B cell (primary cell): ENCODE results near the gene AFAP1L1. TPM values are rescaled to one million over a fixed set of nuclear protein-coding genes. Genes with fewer than 3 reads are reported as not detected.

Experiments used
- ATAC-seq: fragments of 200-7000 bp; cut with Tn5 transposase; one replicate; pipeline ENCODE4 v1.10.0; 2021; ENCODE audit warnings: low read depth, mild to moderate bottlenecking, moderate number of reproducible peaks, moderate library complexity
- CTCF ChIA-PET: fragments of 350-600 bp; sonication (Branson Sonifier 250); formaldehyde crosslinking; loops from one replicate; lab custom pipeline; 2021; ENCODE audit warnings: antibody characterized with exemption, inconsistent platforms; lab: Charles Lee
- POLR2A ChIA-PET: fragments of 350-600 bp; sonication (Branson Sonifier 250); formaldehyde crosslinking; loops from one replicate; lab custom pipeline; 2021; ENCODE audit warnings: antibody characterized with exemption; lab: Charles Lee
- DNase-seq: peaks from one replicate; pipeline ENCODE4 v3.0.0; 2013
- H2AFZ ChIP-seq: 2 replicates; pipeline ENCODE4 v1.6.1; 2012; ENCODE audit warnings: mild to moderate bottlenecking, low read depth, low read length; ENCODE audit not compliant: insufficient read depth, poor library complexity, severe bottlenecking
- H3K27ac ChIP-seq, 2 donors: 1 replicate in 1 of 2; 2 replicates in 1 of 2; pipeline ENCODE4 v1.5.1; 2012 to 2013; ENCODE audit warnings: low read length in 2 of 2, mild to moderate bottlenecking in 2 of 2, moderate library complexity in 1 of 2
- H3K27me3 ChIP-seq, 4 experiments: fragments of 200-600 bp in 1 of 4; sonication (generic) in 1 of 4; replicated peaks in 1 of 4; 1 replicate in 2 of 4; 2 replicates in 2 of 4; pipeline versions ENCODE4 v1.6.1 to v1.7.0; 2013 to 2016; ENCODE audit warnings: low read length in 3 of 4, mild to moderate bottlenecking in 2 of 4, mixed read lengths in 1 of 4, moderate library complexity in 1 of 4; ENCODE audit not compliant: insufficient read depth in 4 of 4, control insufficient read depth in 3 of 4; ENCODE audit errors: control extremely low read depth in 1 of 4
- H3K36me3 ChIP-seq, 2 experiments: replicated peaks in 1 of 2; 1 replicate in 1 of 2; 2 replicates in 1 of 2; pipeline versions ENCODE4 v1.6.1 to v1.7.1; 2013; ENCODE audit warnings: low read length in 1 of 2; ENCODE audit not compliant: insufficient read depth in 2 of 2, control insufficient read depth in 1 of 2; ENCODE audit errors: control extremely low read depth in 1 of 2, extremely low read depth in 1 of 2
- H3K4me1 ChIP-seq, 2 donors: fragments of 200-600 bp in 1 of 2; sonication (generic) in 1 of 2; 1 replicate in 1 of 2; 2 replicates in 1 of 2; pipeline versions ENCODE4 v1.5.1 to v1.6.1; 2013 to 2017; ENCODE audit warnings: low read length in 2 of 2; ENCODE audit not compliant: control insufficient read depth in 2 of 2, insufficient read depth in 2 of 2
- H3K4me2 ChIP-seq: replicated peaks from 2 replicates; pipeline ENCODE3; 2012; ENCODE audit warnings: mild to moderate bottlenecking, low read depth, low read length; ENCODE audit not compliant: poor library complexity, severe bottlenecking
- H3K4me3 ChIP-seq, 5 experiments: fragments of 200-600 bp in 1 of 5; sonication (generic) in 1 of 5; 1 replicate in 3 of 5; 2 replicates in 2 of 5; pipeline versions ENCODE4 v1.5.1 to v1.7.0; 2011 to 2016; ENCODE audit warnings: low read length in 4 of 5, mild to moderate bottlenecking in 4 of 5, low read depth in 2 of 5, control low read depth in 1 of 5, moderate library complexity in 1 of 5; ENCODE audit not compliant: insufficient read depth in 1 of 5; ENCODE audit errors: control extremely low read depth in 1 of 5, extremely low read depth in 1 of 5
- H3K79me2 ChIP-seq: fragments of 200-600 bp; sonication (generic); one replicate; pipeline ENCODE4 v1.6.0; 2016; ENCODE audit warnings: low read length; ENCODE audit not compliant: control insufficient read depth, insufficient read depth
- H3K9ac ChIP-seq: fragments of 200-600 bp; sonication (generic); 2 replicates; pipeline ENCODE4 v1.6.1; 2017; ENCODE audit warnings: mild to moderate bottlenecking, low read length, moderate library complexity
- H3K9me3 ChIP-seq, 3 donors: one replicate each; pipeline versions ENCODE4 v1.6.1 to v1.7.1; 2013; ENCODE audit warnings: low read length in 2 of 3; ENCODE audit not compliant: control insufficient read depth in 2 of 3, insufficient read depth in 1 of 3; ENCODE audit errors: control extremely low read depth in 1 of 3
- H4K20me1 ChIP-seq: 2 replicates; pipeline ENCODE4 v1.6.0; 2012; ENCODE audit warnings: mild to moderate bottlenecking, low read length; ENCODE audit not compliant: insufficient read depth, control insufficient read depth, poor library complexity, severe bottlenecking
- H3K27ac Mint-ChIP-seq: one replicate; pipeline ENCODE4 v1.8.0; 2021; ENCODE audit warnings: mixed read lengths
- H3K27me3 Mint-ChIP-seq: one replicate; pipeline ENCODE4 v1.8.0; 2021; ENCODE audit warnings: mixed read lengths
- H3K4me1 Mint-ChIP-seq: one replicate; pipeline ENCODE4 v1.8.0; 2021; ENCODE audit warnings: mixed read lengths
- H3K4me3 Mint-ChIP-seq: one replicate; pipeline ENCODE4 v1.8.0; 2021; ENCODE audit warnings: mixed read lengths
- H3K9me3 Mint-ChIP-seq: one replicate; pipeline ENCODE4 v1.8.0; 2022; ENCODE audit warnings: mixed read lengths; ENCODE audit not compliant: insufficient read depth
- EZH2 ChIP-seq: IDR thresholded peaks from 2 replicates; pipeline ENCODE4 v1.6.1; 2012; ENCODE audit warnings: borderline replicate concordance, low read depth, mild to moderate bottlenecking, moderate library complexity, low read length; ENCODE audit not compliant: insufficient read depth, poor library complexity, severe bottlenecking
- WGBS: methylation state at CpG from one replicate; pipeline ENCODE4 v1.1.5; 2013; ENCODE audit warnings: missing lambda C conversion rate; ENCODE audit not compliant: insufficient coverage; 5-methylcytosine and 5-hydroxymethylcytosine counted together
- intact Hi-C: fragments of 100-400 bp; cut with micrococcal nuclease; formaldehyde crosslinking; loops from one replicate; pipeline ENCODE4 v1.10.0; 2022
- polyA plus RNA-seq: library from polyadenylated mRNA; depleted of rRNA; stranded (reverse); fragments of >200 nt; gene quantifications from 2 replicates; pipeline ENCODE4 v1.2.3, GENCODE V29; 2012
- total RNA-seq, 2 donors: library from RNA; stranded (reverse); fragments of 120-200 nt in 1 of 2; gene quantifications; 1 replicate in 1 of 2; 2 replicates in 1 of 2; pipeline versions ENCODE4 v1.2.3 to v1.2.4, GENCODE V29; 2013 to 2022
- TF ChIP-seq, protein P1 (sequence below): fragments of 200-600 bp; IDR thresholded peaks from one replicate; pipeline ENCODE4 v1.8.0; 2022; ENCODE audit warnings: antibody characterized with exemption, mild to moderate bottlenecking

Gene AFAP1L1
- total and polyA plus RNA-seq, 2 donors (not counting 1 experiment from before 2014, with no cell fraction given), result not detected

DNA sequence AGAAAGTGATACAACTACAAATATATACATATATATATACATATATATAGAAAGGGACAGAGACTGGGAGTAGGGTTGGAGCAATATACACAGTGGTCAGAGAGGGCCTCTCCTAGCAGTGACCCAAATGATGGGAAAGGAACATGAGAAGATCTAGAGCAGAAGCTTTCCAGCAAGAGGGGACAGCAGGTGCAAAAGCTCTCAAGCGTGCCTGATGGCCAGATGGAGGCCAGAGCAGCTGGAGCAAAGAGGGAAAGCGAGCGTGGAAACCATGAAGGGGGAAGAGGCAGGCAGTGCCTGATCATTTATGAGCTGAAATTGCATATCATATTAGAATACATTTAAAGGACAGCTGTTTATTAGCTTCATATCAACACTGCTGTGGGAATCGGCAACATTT is 66.1 kb downstream of the AFAP1L1 start:
- WGBS, result 86% methylated on average over 1 of the region's 4 CpGs

DNA sequence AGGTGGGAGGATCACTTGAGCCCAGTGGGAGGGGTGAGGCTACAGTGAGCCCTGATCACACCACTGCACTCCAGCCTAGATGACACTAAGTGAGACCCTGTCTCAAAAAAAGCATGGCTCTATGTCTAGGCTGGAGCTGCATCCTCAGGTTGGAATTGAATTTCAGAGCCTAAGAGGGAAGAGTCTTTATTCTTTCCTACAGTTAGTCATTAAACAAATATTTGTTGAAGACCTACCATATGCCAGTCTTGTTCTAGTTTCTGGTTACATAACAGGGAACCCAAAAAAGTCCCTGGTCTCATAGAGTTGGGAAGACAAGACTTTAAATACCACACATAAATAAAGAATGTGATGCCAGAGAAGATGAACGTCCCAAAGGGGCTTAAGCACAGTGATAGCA is 66.7 kb downstream of the AFAP1L1 start:
- CTCF ChIA-PET, result no interaction called here
- no peak for ATAC-seq
- no peaks in the 10 kb centered on the region for H4K20me1 ChIP-seq
- POLR2A ChIA-PET, result no interaction called here
- H3K4me1 Mint-ChIP-seq, result no peaks in the 10 kb centered on the region
- TF ChIP-seq, protein P1, sequence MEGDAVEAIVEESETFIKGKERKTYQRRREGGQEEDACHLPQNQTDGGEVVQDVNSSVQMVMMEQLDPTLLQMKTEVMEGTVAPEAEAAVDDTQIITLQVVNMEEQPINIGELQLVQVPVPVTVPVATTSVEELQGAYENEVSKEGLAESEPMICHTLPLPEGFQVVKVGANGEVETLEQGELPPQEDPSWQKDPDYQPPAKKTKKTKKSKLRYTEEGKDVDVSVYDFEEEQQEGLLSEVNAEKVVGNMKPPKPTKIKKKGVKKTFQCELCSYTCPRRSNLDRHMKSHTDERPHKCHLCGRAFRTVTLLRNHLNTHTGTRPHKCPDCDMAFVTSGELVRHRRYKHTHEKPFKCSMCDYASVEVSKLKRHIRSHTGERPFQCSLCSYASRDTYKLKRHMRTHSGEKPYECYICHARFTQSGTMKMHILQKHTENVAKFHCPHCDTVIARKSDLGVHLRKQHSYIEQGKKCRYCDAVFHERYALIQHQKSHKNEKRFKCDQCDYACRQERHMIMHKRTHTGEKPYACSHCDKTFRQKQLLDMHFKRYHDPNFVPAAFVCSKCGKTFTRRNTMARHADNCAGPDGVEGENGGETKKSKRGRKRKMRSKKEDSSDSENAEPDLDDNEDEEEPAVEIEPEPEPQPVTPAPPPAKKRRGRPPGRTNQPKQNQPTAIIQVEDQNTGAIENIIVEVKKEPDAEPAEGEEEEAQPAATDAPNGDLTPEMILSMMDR, result no peak
- TF ChIP-seq EZH2, result no peak
- H3K9me3 Mint-ChIP-seq, result no peaks in the 10 kb centered on the region
- DNase-seq, result no peak
- no peak overlapping the region for H2AFZ ChIP-seq
- no peak overlapping the region for H3K9ac ChIP-seq
- H3K4me3 Mint-ChIP-seq, result no peak overlapping the region
- H3K4me2 ChIP-seq, result no peak overlapping the region
- H3K9me3 ChIP-seq, result no peaks in the 10 kb centered on the region
- intact Hi-C loops, result no loop called here
- H3K27me3 ChIP-seq, result peaks cover 0 to 5% (median 0%) of the 10 kb centered on the region in 4 experiments
- no peak overlapping the region for H3K4me3 ChIP-seq
- no peaks in the 10 kb centered on the region for H3K79me2 ChIP-seq
- no peaks in the 10 kb centered on the region for H3K4me1 ChIP-seq
- H3K27ac Mint-ChIP-seq, result no peak overlapping the region
- 100% methylated on average over 1 of the region's 1 CpG for WGBS
- H3K36me3 ChIP-seq, result no peaks in the 10 kb centered on the region
- H3K27ac ChIP-seq, result no peak overlapping the region
- peaks cover 20% of the 10 kb centered on the region for H3K27me3 Mint-ChIP-seq

More for the DNA sequence above, 66.1 kb downstream of the AFAP1L1 start:
- H3K79me2 ChIP-seq, result no peaks in the 10 kb centered on the region
- H4K20me1 ChIP-seq, result no peaks in the 10 kb centered on the region
- Mint-ChIP-seq H3K4me1 (no peaks in the 10 kb centered on the region), H3K4me3 (no peak overlapping the region), H3K27ac (no peak overlapping the region), H3K9me3 (no peaks in the 10 kb centered on the region), H3K27me3 (peaks cover 20% of the 10 kb centered on the region)
- H3K4me3 ChIP-seq, result no peak overlapping the region
- H3K27me3 ChIP-seq, result peaks cover 0 to 5% (median 0%) of the 10 kb centered on the region in 4 experiments
- no peak overlapping the region for H3K9ac ChIP-seq
- TF ChIP-seq, protein P1, result no peak
- TF ChIP-seq EZH2, result no peak
- no peaks in the 10 kb centered on the region for H3K36me3 ChIP-seq
- no peak for ATAC-seq
- no peak overlapping the region for H2AFZ ChIP-seq
- intact Hi-C loops, result no loop called here
- H3K4me2 ChIP-seq, result no peak overlapping the region
- CTCF ChIA-PET, result no interaction called here
- no peaks in the 10 kb centered on the region for H3K4me1 ChIP-seq
- DNase-seq, result no peak
- POLR2A ChIA-PET, result no interaction called here
- H3K27ac ChIP-seq, result no peak overlapping the region
- no peaks in the 10 kb centered on the region for H3K9me3 ChIP-seq
